Measurements from ENCODE around the gene NMRAL1. TPM values are rescaled to one million over a fixed set of nuclear protein-coding genes. Genes with fewer than 3 reads are reported as not detected.

Gene NMRAL1
- total RNA-seq, 1 donor from 2014 or later = 47.1 TPM

DNA sequence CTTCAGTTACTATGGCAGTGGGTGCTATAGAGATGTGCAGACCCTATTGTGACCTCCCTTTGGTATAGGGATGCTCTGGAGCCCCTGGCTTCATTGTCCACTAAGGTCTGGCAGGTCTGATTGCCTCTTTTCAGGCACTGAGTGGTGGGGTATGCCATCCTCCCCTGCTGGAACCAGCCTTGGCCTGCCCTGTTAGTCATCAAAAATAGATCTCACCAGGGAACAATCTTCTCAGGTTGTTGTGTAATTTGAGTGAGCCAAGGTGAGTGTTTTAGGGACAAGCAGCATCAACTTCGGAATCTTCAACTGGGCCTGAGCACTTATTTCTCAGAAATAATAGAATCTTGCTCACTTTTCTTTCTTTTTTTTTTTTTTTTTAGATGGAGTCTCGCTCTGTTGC lies 21.3 kb upstream of the NMRAL1 start:
- Histone ChIP-seq H3K9me3 (ENCODE audit: low read depth) (no peaks in the 10 kb centered on the region), H3K4me1 (peaks cover 7% of the 10 kb centered on the region), H3F3A (ENCODE audit: low read depth) (no peaks in the 10 kb centered on the region), H3K36me3 (no peaks in the 10 kb centered on the region), H3K79me2 (ENCODE audit: low read depth) (no peaks in the 10 kb centered on the region), H2AFZ (replicated peaks) (no peak overlapping the region), H3K4me3 (no peak overlapping the region), H3K4me2 (no peak overlapping the region), H4K20me1 (ENCODE audit: low read depth) (no peaks in the 10 kb centered on the region), H3K27me3 (no peaks in the 10 kb centered on the region), H3K27ac (no peak overlapping the region), H3K9ac (no peak overlapping the region)
- Mint-ChIP-seq H3K4me3 (no peak overlapping the region), H3K36me3 (no peaks in the 10 kb centered on the region), H3K27ac (no peak overlapping the region), H3K9me3 (no peaks in the 10 kb centered on the region), H3K27me3 (ENCODE audit: insufficient read depth, low read depth) (peaks cover 2% of the 10 kb centered on the region), H3K4me1 (peaks cover 18% of the 10 kb centered on the region)
- no peak for DNase-seq (ENCODE audit: low spot score)
- no peak for TF ChIP-seq EZH2phosphoT487 (IDR thresholded peaks at IDR 0.05)

- H2AFZ ChIP-seq (replicated peaks) = no peak overlapping the region
- no peaks in the 10 kb centered on the region for H3F3A ChIP-seq (ENCODE audit: low read depth)
- H3K27me3 ChIP-seq = no peaks in the 10 kb centered on the region
- Mint-ChIP-seq H3K4me1 (peaks cover 12% of the 10 kb centered on the region), H3K4me3 (no peak overlapping the region), H3K36me3 (no peaks in the 10 kb centered on the region), H3K9me3 (no peaks in the 10 kb centered on the region), H3K27me3 (ENCODE audit: insufficient read depth, low read depth) (peaks cover 2% of the 10 kb centered on the region), H3K27ac (no peak overlapping the region)
- no peaks in the 10 kb centered on the region for H3K79me2 ChIP-seq (ENCODE audit: low read depth)
- TF ChIP-seq EZH2phosphoT487 (IDR thresholded peaks at IDR 0.05) = no peak
- no peak for TF ChIP-seq EZH2 (IDR thresholded peaks at IDR 0.05)
- TF ChIP-seq, protein P1, sequence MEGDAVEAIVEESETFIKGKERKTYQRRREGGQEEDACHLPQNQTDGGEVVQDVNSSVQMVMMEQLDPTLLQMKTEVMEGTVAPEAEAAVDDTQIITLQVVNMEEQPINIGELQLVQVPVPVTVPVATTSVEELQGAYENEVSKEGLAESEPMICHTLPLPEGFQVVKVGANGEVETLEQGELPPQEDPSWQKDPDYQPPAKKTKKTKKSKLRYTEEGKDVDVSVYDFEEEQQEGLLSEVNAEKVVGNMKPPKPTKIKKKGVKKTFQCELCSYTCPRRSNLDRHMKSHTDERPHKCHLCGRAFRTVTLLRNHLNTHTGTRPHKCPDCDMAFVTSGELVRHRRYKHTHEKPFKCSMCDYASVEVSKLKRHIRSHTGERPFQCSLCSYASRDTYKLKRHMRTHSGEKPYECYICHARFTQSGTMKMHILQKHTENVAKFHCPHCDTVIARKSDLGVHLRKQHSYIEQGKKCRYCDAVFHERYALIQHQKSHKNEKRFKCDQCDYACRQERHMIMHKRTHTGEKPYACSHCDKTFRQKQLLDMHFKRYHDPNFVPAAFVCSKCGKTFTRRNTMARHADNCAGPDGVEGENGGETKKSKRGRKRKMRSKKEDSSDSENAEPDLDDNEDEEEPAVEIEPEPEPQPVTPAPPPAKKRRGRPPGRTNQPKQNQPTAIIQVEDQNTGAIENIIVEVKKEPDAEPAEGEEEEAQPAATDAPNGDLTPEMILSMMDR (IDR thresholded peaks at IDR 0.05) = no peak
- H3K36me3 ChIP-seq = no peaks in the 10 kb centered on the region
- no peak overlapping the region for H3K27ac ChIP-seq
- no peaks in the 10 kb centered on the region for H4K20me1 ChIP-seq (ENCODE audit: low read depth)
- H3K4me3 ChIP-seq = no peak overlapping the region
- H3K4me2 ChIP-seq = no peak overlapping the region
- DNase-seq (ENCODE audit: low spot score) = no peak
- no peaks in the 10 kb centered on the region for H3K4me1 ChIP-seq
- no peak overlapping the region for H3K9ac ChIP-seq
- H3K9me3 ChIP-seq (ENCODE audit: low read depth) = no peaks in the 10 kb centered on the region
Measured at GRCh38 chr16:4494746-4495490, 20.5 kb upstream of the NMRAL1 start.

DNA sequence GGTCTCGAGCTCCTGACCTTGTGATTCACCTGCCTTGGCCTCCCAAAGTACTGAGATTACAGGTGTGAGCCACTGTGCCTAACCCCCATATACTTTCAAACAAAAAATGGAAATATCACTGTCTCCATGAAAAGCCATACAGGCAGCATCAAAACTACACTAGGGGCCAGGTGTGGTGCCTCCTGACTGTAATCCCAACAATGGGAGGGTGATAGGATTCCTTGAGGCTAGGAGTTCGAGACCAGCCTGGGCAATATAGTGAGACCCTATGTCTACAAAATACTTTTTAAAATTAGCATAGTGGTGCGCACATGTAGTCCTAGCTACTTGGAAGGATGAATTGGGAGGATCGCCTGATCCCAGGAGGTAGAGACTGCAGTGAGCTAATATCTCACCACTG lies 17.5 kb upstream of the NMRAL1 start:
- Histone ChIP-seq H3K4me2 (no peak overlapping the region), H3K4me3 (no peak overlapping the region), H3K9me3 (ENCODE audit: low read depth) (no peaks in the 10 kb centered on the region), H3K27me3 (no peaks in the 10 kb centered on the region), H2AFZ (replicated peaks) (no peak overlapping the region), H3K9ac (no peak overlapping the region), H3K79me2 (ENCODE audit: low read depth) (no peaks in the 10 kb centered on the region), H3K36me3 (no peaks in the 10 kb centered on the region), H3K4me1 (no peaks in the 10 kb centered on the region), H3K27ac (no peak overlapping the region), H3F3A (ENCODE audit: low read depth) (no peaks in the 10 kb centered on the region), H4K20me1 (ENCODE audit: low read depth) (no peaks in the 10 kb centered on the region)
- TF ChIP-seq EZH2 (IDR thresholded peaks at IDR 0.05) = no peak
- TF ChIP-seq EZH2phosphoT487 (IDR thresholded peaks at IDR 0.05) = no peak
- TF ChIP-seq, protein P1 (IDR thresholded peaks at IDR 0.05) = no peak
- H3K27ac Mint-ChIP-seq = no peak overlapping the region
- DNase-seq (ENCODE audit: low spot score) = no peak
- no peaks in the 10 kb centered on the region for H3K4me1 Mint-ChIP-seq
- no peaks in the 10 kb centered on the region for H3K36me3 Mint-ChIP-seq
- H3K27me3 Mint-ChIP-seq (ENCODE audit: insufficient read depth, low read depth) = no peaks in the 10 kb centered on the region
- no peak overlapping the region for H3K4me3 Mint-ChIP-seq
- H3K9me3 Mint-ChIP-seq = no peaks in the 10 kb centered on the region

- TF ChIP-seq, protein P1 (IDR thresholded peaks at IDR 0.05) = no peak
- TF ChIP-seq EZH2phosphoT487 (IDR thresholded peaks at IDR 0.05) = no peak
- no peak for TF ChIP-seq EZH2 (IDR thresholded peaks at IDR 0.05)
- no peak overlapping the region for H3K9ac ChIP-seq
- peaks cover 7% of the 10 kb centered on the region for H3F3A ChIP-seq (ENCODE audit: low read depth)
- Mint-ChIP-seq H3K9me3 (no peaks in the 10 kb centered on the region), H3K27ac (no peak overlapping the region), H3K36me3 (no peaks in the 10 kb centered on the region), H3K27me3 (ENCODE audit: insufficient read depth, low read depth) (no peaks in the 10 kb centered on the region), H3K4me3 (no peak overlapping the region), H3K4me1 (no peaks in the 10 kb centered on the region)
- no peaks in the 10 kb centered on the region for H4K20me1 ChIP-seq (ENCODE audit: low read depth)
- no peaks in the 10 kb centered on the region for H3K36me3 ChIP-seq
- no peaks in the 10 kb centered on the region for H3K27me3 ChIP-seq
- H3K4me3 ChIP-seq = no peak overlapping the region
- no peak overlapping the region for H2AFZ ChIP-seq (replicated peaks)
- H3K4me1 ChIP-seq = no peaks in the 10 kb centered on the region
- no peak overlapping the region for H3K4me2 ChIP-seq
- H3K79me2 ChIP-seq (ENCODE audit: low read depth) = no peaks in the 10 kb centered on the region
- H3K27ac ChIP-seq = no peak overlapping the region
- no peaks in the 10 kb centered on the region for H3K9me3 ChIP-seq (ENCODE audit: low read depth)
- no peak for DNase-seq (ENCODE audit: low spot score)
Measured at GRCh38 chr16:4489030-4489429, 14.6 kb upstream of the NMRAL1 start.
